Measurements from ENCODE around the gene ATP9A. TPM values are rescaled to one million over a fixed set of nuclear protein-coding genes. Genes with fewer than 3 reads are reported as not detected.

ATP9A gene
- total and polyA plus RNA-seq, 10 of the 15 experiments (the other 5 are each of a cell fraction or from before 2014, with no cell fraction given): 0.03 to 0.81 (median 0.14) TPM

GRCh38 chr20:51728737-51729136, 39.5 kb downstream of the ATP9A start (continued):
- TF ChIP-seq, protein P1, sequence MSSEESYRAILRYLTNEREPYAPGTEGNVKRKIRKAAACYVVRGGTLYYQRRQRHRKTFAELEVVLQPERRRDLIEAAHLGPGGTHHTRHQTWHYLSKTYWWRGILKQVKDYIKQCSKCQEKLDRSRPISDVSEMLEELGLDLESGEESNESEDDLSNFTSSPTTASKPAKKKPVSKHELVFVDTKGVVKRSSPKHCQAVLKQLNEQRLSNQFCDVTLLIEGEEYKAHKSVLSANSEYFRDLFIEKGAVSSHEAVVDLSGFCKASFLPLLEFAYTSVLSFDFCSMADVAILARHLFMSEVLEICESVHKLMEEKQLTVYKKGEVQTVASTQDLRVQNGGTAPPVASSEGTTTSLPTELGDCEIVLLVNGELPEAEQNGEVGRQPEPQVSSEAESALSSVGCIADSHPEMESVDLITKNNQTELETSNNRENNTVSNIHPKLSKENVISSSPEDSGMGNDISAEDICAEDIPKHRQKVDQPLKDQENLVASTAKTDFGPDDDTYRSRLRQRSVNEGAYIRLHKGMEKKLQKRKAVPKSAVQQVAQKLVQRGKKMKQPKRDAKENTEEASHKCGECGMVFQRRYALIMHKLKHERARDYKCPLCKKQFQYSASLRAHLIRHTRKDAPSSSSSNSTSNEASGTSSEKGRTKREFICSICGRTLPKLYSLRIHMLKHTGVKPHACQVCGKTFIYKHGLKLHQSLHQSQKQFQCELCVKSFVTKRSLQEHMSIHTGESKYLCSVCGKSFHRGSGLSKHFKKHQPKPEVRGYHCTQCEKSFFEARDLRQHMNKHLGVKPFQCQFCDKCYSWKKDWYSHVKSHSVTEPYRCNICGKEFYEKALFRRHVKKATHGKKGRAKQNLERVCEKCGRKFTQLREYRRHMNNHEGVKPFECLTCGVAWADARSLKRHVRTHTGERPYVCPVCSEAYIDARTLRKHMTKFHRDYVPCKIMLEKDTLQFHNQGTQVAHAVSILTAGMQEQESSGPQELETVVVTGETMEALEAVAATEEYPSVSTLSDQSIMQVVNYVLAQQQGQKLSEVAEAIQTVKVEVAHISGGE (CRISPR knock-in tag; IDR thresholded peaks at IDR 0.05): no peak
- TF ChIP-seq ZBED1 (IDR thresholded peaks at IDR 0.05; ENCODE audit: borderline replicate concordance): no peak
- TF ChIP-seq SIX5 (IDR thresholded peaks at IDR 0.05; ENCODE audit: low read depth, low read length, severe bottlenecking): no peak
- TF ChIP-seq CHD1 (IDR thresholded peaks at IDR 0.05; ENCODE audit: low read depth, low read length): no peak
- no peak for TF ChIP-seq RELA (IDR thresholded peaks at IDR 0.05; ENCODE audit: borderline replicate concordance, partially characterized antibody)
- no peak for TF ChIP-seq ZNF24 (IDR thresholded peaks at IDR 0.05)
- TF ChIP-seq SPI1 (IDR thresholded peaks at IDR 0.05; ENCODE audit: borderline replicate concordance, insufficient read depth, low read depth, low read length): no peak

GRCh38 chr20:51727872-51728271, 40.3 kb downstream of the ATP9A start:
- H3K4me3 ChIP-seq: no peak overlapping the region
- no peaks in the 10 kb centered on the region for H3K27me3 ChIP-seq (replicated peaks in 1 of 2; ENCODE audit: control insufficient read depth in 2 of 2, insufficient read depth in 2 of 2, low read length in 1 of 2)
- RAD21 ChIA-PET (ENCODE audit: unreplicated experiment): interaction anchor here (0.6 kb wide), 1 partner anchor 740 kb away, joined by 3 read pairs; no protein-coding TSS in a partner anchor
- H3K27ac ChIP-seq (ENCODE audit: control insufficient read depth, insufficient read depth): no peak overlapping the region
- FAIRE-seq (no peak), DNase-seq (ENCODE audit: low read depth, low spot score) (no peak), ATAC-seq (no peak)
- BruUV-seq (replicated peaks): no TSS peak
- no peaks in the 10 kb centered on the region for H3K4me1 ChIP-seq (ENCODE audit: control insufficient read depth, insufficient read depth, low read length)
- TF ChIP-seq CEBPZ (IDR thresholded peaks at IDR 0.05; ENCODE audit: low read depth, low read length) (no peak), SMAD1 (IDR thresholded peaks at IDR 0.05; ENCODE audit: low read depth, partially characterized antibody) (no peak), SIX5 (IDR thresholded peaks at IDR 0.05; ENCODE audit: low read depth, low read length, severe bottlenecking) (no peak), BACH1 (IDR thresholded peaks at IDR 0.05; ENCODE audit: borderline replicate concordance) (no peak), MEF2A (IDR thresholded peaks at IDR 0.05; ENCODE audit: insufficient read depth, low read depth, low read length) (no peak), JUND (IDR thresholded peaks at IDR 0.05; ENCODE audit: low read depth, low read length) (no peak), NFYB (IDR thresholded peaks at IDR 0.05; ENCODE audit: insufficient read depth, low read depth, low read length) (peak; percentile 72)
- TF ChIP-seq, protein P2, sequence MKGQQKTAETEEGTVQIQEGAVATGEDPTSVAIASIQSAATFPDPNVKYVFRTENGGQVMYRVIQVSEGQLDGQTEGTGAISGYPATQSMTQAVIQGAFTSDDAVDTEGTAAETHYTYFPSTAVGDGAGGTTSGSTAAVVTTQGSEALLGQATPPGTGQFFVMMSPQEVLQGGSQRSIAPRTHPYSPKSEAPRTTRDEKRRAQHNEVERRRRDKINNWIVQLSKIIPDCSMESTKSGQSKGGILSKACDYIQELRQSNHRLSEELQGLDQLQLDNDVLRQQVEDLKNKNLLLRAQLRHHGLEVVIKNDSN (IDR thresholded peaks at IDR 0.05; ENCODE audit: borderline replicate concordance, extremely low read length, insufficient read depth, low read depth, low read length): no peak
- H3K9ac ChIP-seq (ENCODE audit: control insufficient read depth, insufficient read depth, low read length): no peak overlapping the region
- SMC1A ChIA-PET (ENCODE audit: uncharacterized antibody, unreplicated experiment): no interaction called here
- H3K9me3 ChIP-seq (replicated peaks; ENCODE audit: control insufficient read depth, insufficient read depth, low read length): no peaks in the 10 kb centered on the region
- 42% methylated on average over 5 of the region's 5 CpGs for WGBS (ENCODE audit: insufficient coverage, insufficient replicate concordance, low lambda C conversion rate, missing lambda C conversion rate)
- H3K36me3 ChIP-seq (ENCODE audit: control insufficient read depth in 2 of 2, insufficient read depth in 2 of 2, low read length in 1 of 2): no peaks in the 10 kb centered on the region
- no peak overlapping the region for H3K4me2 ChIP-seq (ENCODE audit: control insufficient read depth, insufficient read depth)
- no peak overlapping the region for H2AFZ ChIP-seq (ENCODE audit: control insufficient read depth, low read depth, low read length)
- no peaks in the 10 kb centered on the region for H3K79me2 ChIP-seq (ENCODE audit: control insufficient read depth, insufficient read depth, low read length)
- CTCF ChIA-PET: no interaction called here
- POLR2A ChIA-PET: no interaction called here
- no peaks in the 10 kb centered on the region for H4K20me1 ChIP-seq (ENCODE audit: control insufficient read depth, insufficient read depth)
- in situ Hi-C loops (cut with MboI): no loop called here
- intact Hi-C loops (cut with micrococcal nuclease; ENCODE audit: unreplicated experiment): no loop called here

Data from GM12878 (cell line).